Esophagus squamous epithelium (tissue), 4 donors: ENCODE results near the gene ALMS1.

Source experiments
- POLR2A ChIP-seq, 4 donors: fragments of 450-650 bp; IDR thresholded peaks; one replicate each; pipeline ENCODE4 v1.6.1; 2017; ENCODE audit warnings: antibody characterized with exemption in 4 of 4, mild to moderate bottlenecking in 4 of 4, moderate library complexity in 3 of 4
- TF ChIP-seq, protein P1 (sequence below), 6 experiments: fragments of 450-650 bp in 4 of 6; fragments of 200-600 bp in 2 of 6; sonication (generic) in 2 of 6; IDR thresholded peaks; one replicate each; pipeline ENCODE4 v1.5.1; 2016 to 2019; ENCODE audit warnings: antibody characterized with exemption in 6 of 6, mild to moderate bottlenecking in 4 of 6, moderate library complexity in 4 of 6

DNA sequence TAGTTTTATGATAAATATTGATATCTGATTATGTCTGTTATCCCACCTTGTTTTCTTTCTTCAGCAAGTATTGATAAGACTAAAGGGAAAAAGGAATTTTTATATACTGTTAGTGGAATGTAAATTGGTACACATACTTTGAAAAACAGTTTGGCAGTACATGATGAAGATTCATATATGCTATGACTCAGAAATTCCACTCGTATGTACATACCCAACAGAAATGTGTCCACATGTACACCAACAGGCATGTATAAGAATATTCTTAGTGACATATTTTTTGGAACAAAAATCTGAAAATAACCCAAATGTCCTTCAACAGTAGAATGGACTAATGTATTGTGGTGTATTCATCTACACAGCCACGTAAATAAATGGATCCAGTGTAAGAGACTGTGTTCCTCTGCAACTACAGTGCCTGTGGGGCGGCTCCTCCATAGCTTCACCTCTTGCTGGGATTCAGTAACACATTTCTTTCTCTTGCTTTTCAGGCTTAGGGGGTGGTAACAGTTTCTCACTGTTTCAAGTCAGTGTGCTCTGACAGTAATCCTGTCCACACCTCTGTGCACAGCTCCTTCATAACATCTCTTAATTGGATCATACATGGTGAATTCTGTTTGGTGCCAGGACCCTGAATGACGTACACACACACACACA, 35.5 kb upstream of the ALMS1 start:
- TF ChIP-seq POLR2A (IDR thresholded peaks at IDR 0.05), result no peak
- TF ChIP-seq, protein P1, sequence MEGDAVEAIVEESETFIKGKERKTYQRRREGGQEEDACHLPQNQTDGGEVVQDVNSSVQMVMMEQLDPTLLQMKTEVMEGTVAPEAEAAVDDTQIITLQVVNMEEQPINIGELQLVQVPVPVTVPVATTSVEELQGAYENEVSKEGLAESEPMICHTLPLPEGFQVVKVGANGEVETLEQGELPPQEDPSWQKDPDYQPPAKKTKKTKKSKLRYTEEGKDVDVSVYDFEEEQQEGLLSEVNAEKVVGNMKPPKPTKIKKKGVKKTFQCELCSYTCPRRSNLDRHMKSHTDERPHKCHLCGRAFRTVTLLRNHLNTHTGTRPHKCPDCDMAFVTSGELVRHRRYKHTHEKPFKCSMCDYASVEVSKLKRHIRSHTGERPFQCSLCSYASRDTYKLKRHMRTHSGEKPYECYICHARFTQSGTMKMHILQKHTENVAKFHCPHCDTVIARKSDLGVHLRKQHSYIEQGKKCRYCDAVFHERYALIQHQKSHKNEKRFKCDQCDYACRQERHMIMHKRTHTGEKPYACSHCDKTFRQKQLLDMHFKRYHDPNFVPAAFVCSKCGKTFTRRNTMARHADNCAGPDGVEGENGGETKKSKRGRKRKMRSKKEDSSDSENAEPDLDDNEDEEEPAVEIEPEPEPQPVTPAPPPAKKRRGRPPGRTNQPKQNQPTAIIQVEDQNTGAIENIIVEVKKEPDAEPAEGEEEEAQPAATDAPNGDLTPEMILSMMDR (IDR thresholded peaks at IDR 0.05), result no peak
